Measurements from ENCODE around the gene HARBI1.

GRCh38 chr11:46618837-46619236 lies 1.8 kb upstream of the HARBI1 start:
- TF ChIP-seq CTCF (IDR thresholded peaks at IDR 0.05) (no peak), POLR2A (IDR thresholded peaks at IDR 0.05) (no peak)
